ENCODE results near the gene ABCC9. TPM values are rescaled to one million over a fixed set of nuclear protein-coding genes. Genes with fewer than 3 reads are reported as not detected.

ABCC9 gene
- total RNA-seq, 1 experiment from 2014 or later, result 0.07 TPM

- intact Hi-C loops (cut with micrococcal nuclease; ENCODE audit: unreplicated experiment), result no loop called here
- no peak for DNase-seq
- Histone ChIP-seq H2AFZ (no peak overlapping the region), H4K20me1 (ENCODE audit: insufficient read depth) (no peaks in the 10 kb centered on the region), H3K9me3 (ENCODE audit: insufficient read depth, low read depth) (no peaks in the 10 kb centered on the region), H3K4me1 (replicated peaks; ENCODE audit: insufficient read depth) (no peaks in the 10 kb centered on the region), H3K27me3 (ENCODE audit: insufficient read depth, low read depth) (no peaks in the 10 kb centered on the region), H3K27ac (no peak overlapping the region), H3K36me3 (ENCODE audit: low read depth) (no peaks in the 10 kb centered on the region), H3K4me2 (no peak overlapping the region), H3K79me2 (ENCODE audit: low read depth) (no peaks in the 10 kb centered on the region), H3K4me3 (no peak overlapping the region), H3F3A (ENCODE audit: insufficient read depth, low read depth) (no peaks in the 10 kb centered on the region), H3K9me2 (ENCODE audit: insufficient read depth) (no peaks in the 10 kb centered on the region)
- no TSS peak for BruUV-seq (replicated peaks)
- TF ChIP-seq CTCF (conservative IDR thresholded peaks at IDR 0.05), result no peak
- no peak for TF ChIP-seq EZH2 (IDR thresholded peaks at IDR 0.05; ENCODE audit: low read depth)
- ChIA-PET POLR2A (ENCODE audit: unreplicated experiment) (no interaction called here), CTCF (no interaction called here)
Measured at GRCh38 chr12:21850419-21850818, 90.8 kb downstream of the ABCC9 start.

DNA sequence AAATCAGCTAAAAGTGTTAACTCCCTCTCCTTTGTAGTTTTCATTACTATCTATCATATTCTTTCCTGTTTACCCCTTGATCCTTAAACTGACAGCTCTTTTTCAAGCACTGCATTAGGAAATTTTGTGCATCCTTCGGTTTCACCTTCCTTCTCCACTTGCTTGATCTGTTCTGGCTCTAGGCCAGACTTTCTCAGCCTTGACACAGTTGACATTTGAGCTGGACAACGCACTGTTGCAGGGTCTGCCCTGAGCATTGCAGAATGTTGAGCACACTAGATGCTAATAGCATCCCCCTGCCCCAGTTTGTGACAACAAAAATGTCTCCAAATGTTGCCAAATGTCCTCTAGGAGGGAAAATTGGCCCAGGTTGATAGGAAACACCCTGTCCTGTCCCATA lies 91.3 kb downstream of the ABCC9 start:
- H3K4me1 ChIP-seq (replicated peaks; ENCODE audit: insufficient read depth), result no peaks in the 10 kb centered on the region
- H3K4me2 ChIP-seq, result no peak overlapping the region
- TF ChIP-seq EZH2 (IDR thresholded peaks at IDR 0.05; ENCODE audit: low read depth), result no peak
- TF ChIP-seq CTCF (conservative IDR thresholded peaks at IDR 0.05), result no peak
- no peak overlapping the region for H3K4me3 ChIP-seq
- H3K9me2 ChIP-seq (ENCODE audit: insufficient read depth), result no peaks in the 10 kb centered on the region
- DNase-seq, result no peak
- no peaks in the 10 kb centered on the region for H3K79me2 ChIP-seq (ENCODE audit: low read depth)
- no peak overlapping the region for H2AFZ ChIP-seq
- no peaks in the 10 kb centered on the region for H3K9me3 ChIP-seq (ENCODE audit: insufficient read depth, low read depth)
- no peaks in the 10 kb centered on the region for H3K27me3 ChIP-seq (ENCODE audit: insufficient read depth, low read depth)
- intact Hi-C loops (cut with micrococcal nuclease; ENCODE audit: unreplicated experiment), result no loop called here
- H4K20me1 ChIP-seq (ENCODE audit: insufficient read depth), result no peaks in the 10 kb centered on the region
- CTCF ChIA-PET, result no interaction called here
- no peak overlapping the region for H3K27ac ChIP-seq
- H3K36me3 ChIP-seq (ENCODE audit: low read depth), result no peaks in the 10 kb centered on the region
- BruUV-seq (replicated peaks), result no TSS peak
- POLR2A ChIA-PET (ENCODE audit: unreplicated experiment), result interaction anchor here (0.6 kb wide), 1 partner anchor 1523 kb away, joined by 3 read pairs; no protein-coding TSS in a partner anchor
- no peaks in the 10 kb centered on the region for H3F3A ChIP-seq (ENCODE audit: insufficient read depth, low read depth)

GRCh38 chr12:21848192-21848591 lies 93.0 kb downstream of the ABCC9 start:
- Histone ChIP-seq H3K4me2 (no peak overlapping the region), H2AFZ (no peak overlapping the region), H3K9me3 (ENCODE audit: insufficient read depth, low read depth) (no peaks in the 10 kb centered on the region), H3K4me3 (no peak overlapping the region), H3K4me1 (replicated peaks; ENCODE audit: insufficient read depth) (no peaks in the 10 kb centered on the region), H3K9me2 (ENCODE audit: insufficient read depth) (no peaks in the 10 kb centered on the region), H3K27me3 (ENCODE audit: insufficient read depth, low read depth) (no peaks in the 10 kb centered on the region), H4K20me1 (ENCODE audit: insufficient read depth) (no peaks in the 10 kb centered on the region), H3K27ac (no peak overlapping the region), H3F3A (ENCODE audit: insufficient read depth, low read depth) (no peaks in the 10 kb centered on the region), H3K36me3 (ENCODE audit: low read depth) (no peaks in the 10 kb centered on the region), H3K79me2 (ENCODE audit: low read depth) (no peaks in the 10 kb centered on the region)
- no TSS peak for BruUV-seq (replicated peaks)
- TF ChIP-seq EZH2 (IDR thresholded peaks at IDR 0.05; ENCODE audit: low read depth) (no peak), CTCF (conservative IDR thresholded peaks at IDR 0.05) (no peak)
- intact Hi-C loops (cut with micrococcal nuclease; ENCODE audit: unreplicated experiment), result no loop called here
- CTCF ChIA-PET, result no interaction called here
- DNase-seq, result no peak
- POLR2A ChIA-PET (ENCODE audit: unreplicated experiment), result no interaction called here
